DMS 273 (cell line): Measurements from ENCODE around the gene NFIB.

Experiments used
- DNase-seq: peaks from one replicate; lab custom pipeline; 2025; ENCODE audit not compliant: unreplicated experiment; lab: John Stamatoyannopoulos, UW

NFIB gene

GRCh38 chr9:14281136-14281795, 32.7 kb downstream of the NFIB start:
- no peak for DNase-seq

DNA sequence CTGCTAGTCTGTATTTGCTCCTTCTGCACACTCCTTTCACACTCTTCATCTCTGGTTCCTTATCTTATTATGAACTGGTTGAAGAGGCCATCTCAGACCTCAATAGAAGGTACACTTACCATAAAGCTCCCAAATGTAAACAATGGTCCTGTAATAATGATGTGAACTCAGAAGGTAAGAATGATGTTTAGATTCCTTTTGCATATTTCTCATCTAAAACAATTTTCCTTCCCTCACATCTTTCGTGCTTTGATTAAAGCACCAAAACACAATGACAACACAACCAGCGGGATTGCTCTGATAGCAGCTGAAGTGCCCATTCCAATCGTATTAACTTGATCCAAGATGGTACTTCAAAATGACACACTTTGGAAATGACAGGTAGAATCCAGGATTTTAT, 34.3 kb downstream of the NFIB start:
- DNase-seq = no peak

DNA sequence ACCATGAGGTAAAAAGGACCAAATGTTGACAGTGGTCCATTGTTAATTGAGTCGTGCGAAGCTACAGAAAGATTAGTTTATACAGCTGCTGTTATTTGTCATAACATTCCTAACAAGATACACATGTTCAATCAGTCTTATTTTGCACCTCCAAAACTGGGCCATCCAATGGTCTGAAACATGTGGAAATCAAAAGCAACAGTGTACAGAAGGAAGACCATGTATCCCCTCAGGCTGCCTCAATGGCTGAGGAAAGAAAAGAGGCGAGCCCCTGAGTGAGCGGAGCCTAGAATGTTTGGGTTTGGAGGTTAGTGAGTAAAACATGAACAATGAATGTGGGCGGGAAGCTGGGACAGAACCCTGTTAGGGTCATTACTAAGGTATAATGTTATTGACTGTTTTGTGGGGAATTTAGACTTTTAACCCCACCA, 35.6 kb downstream of the NFIB start:
- no peak for DNase-seq

- no peak for DNase-seq
These were observed 36.2 kb downstream of the NFIB start for GRCh38 chr9:14277761-14278160.

GRCh38 chr9:14277244-14277643, 36.7 kb downstream of the NFIB start:
- peak; percentile 66 for DNase-seq

DNA sequence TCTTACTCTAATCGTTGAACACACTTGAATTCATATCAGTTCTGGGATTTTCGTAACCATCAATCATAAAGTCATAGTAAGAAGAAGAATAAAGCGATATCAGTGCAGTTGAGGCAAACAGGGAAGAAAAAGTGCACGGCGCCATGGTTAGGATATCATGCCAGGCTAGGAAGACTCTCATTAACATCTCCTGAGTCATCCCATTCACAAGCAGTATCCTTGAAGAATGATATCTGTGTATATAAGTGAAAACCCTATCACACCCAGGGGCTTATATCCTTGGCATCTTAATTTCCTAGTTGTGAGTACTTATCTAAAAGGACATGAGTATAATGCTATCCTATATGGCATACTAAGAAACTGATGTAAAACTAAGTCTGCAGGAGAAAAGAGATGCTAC, 38.6 kb downstream of the NFIB start:
- DNase-seq = peak; percentile 9

DNA sequence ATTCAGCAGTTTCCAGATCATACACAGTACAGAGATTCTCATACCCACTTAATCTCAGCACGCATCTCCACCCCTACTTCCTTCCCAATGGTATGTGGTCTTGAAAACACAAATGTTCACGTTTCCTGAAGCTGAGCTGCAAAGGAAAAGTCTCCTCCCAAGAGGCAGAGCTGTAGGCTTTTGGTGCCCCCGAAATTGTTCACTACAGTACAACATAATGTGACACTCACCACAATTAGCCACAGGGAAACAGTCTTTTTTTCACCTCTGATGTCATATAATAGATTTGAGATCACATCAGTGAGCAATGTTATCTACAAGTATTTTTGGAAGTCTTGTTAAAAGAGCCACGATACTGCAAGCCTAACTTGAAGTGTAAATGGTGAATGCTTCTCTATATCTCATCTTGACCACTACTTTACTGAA, 40.2 kb downstream of the NFIB start:
- peak; percentile 28 for DNase-seq

DNA sequence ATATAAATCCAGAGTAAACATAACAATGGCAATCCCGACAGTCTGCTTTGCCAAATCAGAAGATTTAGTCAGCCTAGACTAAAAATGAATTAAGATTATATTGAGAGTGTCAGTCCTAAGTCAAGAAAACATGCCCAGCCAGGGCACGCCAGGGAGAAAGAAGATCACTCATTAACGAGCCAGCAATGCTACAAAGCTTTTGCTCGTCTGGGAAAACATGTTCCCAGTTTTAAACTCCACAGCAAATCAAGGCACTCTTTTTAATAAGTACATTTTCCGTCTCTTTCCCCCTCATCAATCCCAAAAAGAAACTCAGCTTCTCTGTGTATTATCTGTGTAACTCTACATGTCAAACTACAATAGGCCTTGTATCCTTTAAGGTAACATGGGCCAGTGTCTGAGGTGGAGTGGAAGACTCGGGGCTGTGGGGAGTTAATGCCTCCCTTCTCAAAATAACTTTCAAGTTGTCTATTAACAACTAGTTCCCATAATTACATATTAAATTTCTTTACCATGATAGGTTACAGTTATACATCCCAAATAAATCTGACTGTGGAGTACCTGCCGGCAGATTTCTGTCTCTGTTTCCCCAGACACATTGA, 40.9 kb downstream of the NFIB start:
- peak; percentile 31 for DNase-seq

GRCh38 chr9:14271093-14271673, 42.8 kb downstream of the NFIB start:
- DNase-seq = peak; percentile 96

GRCh38 chr9:14270358-14271092, 43.4 kb downstream of the NFIB start:
- DNase-seq = no peak

- no peak for DNase-seq
These were observed 44.0 kb downstream of the NFIB start for GRCh38 chr9:14269916-14270315.

DNA sequence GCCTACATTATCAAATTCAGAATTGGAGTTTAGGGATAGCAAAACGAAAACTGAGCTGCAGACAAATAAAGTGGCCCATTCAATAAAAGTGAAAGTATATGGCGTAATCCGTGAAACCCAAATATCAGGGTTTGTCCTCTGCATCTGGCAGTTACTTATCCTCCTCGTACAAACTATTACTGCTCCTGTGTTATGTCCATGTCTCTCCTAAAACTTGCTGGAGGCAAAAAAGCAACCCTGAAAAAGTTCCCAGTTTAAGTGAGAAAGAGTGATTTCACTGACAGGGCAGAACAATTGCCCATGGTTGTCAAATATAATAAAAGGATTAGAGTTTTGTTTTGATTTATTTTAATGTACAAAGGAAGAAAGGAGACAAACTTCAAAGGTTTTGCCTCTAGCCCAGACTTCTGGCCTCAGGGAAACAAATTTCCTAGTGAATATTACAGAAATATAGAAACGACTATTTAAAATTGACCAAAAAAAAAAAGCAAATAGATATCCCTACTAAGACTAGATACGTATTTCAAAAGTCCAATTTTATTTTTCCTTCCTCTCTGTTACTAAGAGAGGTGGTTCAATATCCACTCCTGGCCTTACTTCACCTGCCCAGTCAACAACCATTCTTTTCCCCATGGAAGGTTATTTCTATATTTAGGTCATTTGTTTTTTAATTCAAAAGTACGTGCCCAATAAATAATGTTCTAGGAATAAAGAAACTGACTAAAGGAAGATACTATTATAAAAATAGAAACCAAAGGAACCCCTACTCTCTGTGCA, 50.0 kb downstream of the NFIB start:
- DNase-seq = no peak

DNA sequence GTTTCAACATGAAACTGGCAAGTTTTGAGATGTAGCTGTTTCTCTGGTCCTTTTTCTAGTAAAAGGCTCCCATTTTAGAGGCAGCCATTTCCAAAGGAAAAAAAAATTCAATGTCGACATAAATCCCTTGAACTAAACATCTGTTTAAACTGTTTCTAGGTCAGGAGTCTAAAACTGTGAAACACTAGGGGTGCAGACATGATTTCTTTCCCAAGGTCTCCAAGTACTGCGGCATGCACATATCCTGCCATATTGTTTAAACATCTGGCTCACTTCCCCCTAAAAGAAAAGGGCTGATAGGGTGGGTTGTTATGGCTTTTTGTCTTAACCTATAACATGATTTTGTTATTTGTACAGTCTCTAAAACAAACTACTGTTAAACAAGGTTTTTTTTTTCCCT, 51.1 kb downstream of the NFIB start:
- DNase-seq = no peak

DNA sequence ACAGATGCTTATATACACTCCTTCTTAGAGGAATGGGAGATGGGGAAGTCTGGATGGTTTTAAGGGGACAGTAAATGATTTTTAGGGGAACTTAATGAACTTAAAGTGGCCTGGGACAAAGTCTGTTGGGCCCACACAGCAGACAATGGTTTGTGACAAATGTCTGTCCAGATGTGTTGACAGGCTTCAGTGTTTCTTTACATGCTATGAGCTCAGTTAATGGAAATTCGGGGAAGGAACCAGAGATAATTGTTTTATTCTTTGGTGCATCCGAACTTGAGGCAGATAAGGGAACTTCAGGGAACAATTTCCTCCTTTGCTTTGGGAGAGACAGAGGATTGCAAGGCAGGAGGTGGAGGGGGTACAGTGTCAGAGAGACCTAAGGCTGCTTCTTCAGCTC, 52.3 kb downstream of the NFIB start:
- no peak for DNase-seq

GRCh38 chr9:14260101-14260500, 53.8 kb downstream of the NFIB start:
- no peak for DNase-seq

- DNase-seq = no peak
These were observed 55.2 kb downstream of the NFIB start for GRCh38 chr9:14258660-14259239.

DNA sequence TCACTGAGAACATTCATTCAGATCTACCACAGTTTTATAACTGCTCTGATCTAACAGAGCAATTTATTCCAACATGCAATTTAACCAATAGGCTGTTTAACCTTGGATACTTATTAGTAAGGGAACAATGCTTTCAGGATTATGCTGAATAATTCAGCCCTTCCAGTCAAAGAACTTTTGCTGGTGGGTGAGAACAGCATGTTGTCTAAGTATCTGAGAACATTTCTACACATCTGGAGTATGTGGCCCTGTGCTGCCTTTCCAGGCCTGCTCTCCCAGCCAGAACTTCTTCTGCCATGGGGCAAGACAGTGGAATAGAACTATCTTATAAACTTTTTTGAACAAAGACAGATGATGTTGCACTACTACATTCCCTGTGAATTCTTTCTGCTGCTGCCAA, 55.8 kb downstream of the NFIB start:
- DNase-seq = no peak

DNA sequence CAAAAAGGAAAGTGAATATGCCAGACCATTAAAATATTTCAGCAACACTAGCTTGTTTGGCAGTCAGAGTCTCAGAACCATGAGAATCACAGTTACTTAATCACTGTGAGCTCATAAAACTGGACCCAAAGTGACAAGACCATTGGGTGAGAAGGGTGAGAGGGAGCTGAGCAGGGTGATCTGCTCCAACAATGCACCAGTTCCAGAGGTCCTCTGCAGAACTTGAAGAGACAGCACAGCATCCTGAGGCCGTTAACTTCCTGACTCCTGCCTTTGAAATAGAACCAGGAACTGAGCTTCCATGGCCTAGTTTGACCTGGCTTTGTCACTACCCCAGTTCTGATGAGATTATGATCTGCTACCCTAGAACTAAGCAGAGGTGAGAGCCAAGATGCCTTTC, 57.4 kb downstream of the NFIB start:
- no peak for DNase-seq

- DNase-seq = peak; percentile 88
These were observed 62.5 kb downstream of the NFIB start for GRCh38 chr9:14251154-14252071.

DNA sequence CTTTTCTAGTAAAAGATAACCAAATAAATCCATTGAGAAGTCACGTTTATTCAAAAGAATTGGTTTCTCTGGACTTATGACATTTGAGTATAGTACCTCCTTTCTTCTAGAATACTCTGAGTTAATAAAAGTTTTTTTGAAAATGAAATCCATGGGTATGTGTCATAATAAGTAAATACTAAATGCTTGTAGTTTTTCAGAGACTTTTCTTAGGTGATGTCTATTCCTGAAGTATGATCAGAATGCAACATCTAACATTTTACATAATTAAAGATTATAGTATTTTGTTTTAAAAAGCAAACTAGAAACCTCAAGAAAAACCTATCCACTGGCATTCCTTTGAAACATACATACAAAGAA, 63.2 kb downstream of the NFIB start:
- DNase-seq = no peak
